Midbrain (tissue), 1 donor: ENCODE measurements around the gene NSMCE1.
"Not testable (repeated sequence)": the region's sequence is repeated elsewhere in the genome, so short reads cannot be mapped to it uniquely, and the experiment has no call there.

Experiments used
- DNase-seq: peaks from one replicate; lab custom pipeline; 2025; lab: John Stamatoyannopoulos, UW

NSMCE1 gene

DNA sequence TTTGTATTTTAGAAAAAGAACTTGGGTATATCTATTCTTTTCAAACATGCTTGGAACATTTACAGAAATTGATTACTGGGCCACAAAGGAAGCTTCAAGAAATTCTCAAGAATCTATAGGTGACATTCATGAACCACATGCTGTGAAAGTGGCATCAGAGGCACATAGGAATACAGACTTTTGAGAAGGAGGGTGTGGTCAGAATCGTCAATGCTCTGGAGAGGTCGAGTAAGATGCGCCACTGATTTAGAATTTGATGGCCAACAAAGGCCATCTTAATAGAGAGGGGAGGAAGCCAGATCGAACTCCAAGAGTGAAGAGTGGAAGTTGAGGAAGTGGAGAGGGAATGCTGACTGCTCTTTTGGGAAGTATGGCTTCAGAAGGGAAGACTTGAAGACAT is 3.5 kb upstream of the NSMCE1 start:
- DNase-seq, result no peak

DNA sequence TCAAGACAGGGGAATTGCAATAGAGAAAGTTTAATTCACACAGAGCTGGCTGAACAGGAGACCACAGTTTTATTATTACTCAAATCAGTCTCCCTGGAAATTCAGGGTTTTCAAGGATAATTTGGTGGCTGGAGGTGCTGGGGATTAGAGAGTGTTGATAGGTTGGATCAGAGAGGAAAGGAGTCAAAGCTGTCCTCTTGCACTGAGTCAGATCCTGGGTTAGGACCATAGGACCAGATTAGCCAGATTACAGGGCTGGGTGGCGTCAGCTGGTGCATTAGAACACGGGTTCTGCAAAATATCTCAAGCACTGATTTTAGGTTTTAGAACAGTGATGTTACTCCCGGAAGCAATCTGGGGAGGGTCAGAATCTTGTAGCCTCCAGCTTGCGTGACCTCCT is 1.8 kb upstream of the NSMCE1 start:
- no peak for DNase-seq

- DNase-seq, result no peak
Observed at GRCh38 chr16:27269300-27270150, 953 bp upstream of the NSMCE1 start.

GRCh38 chr16:27267037-27267677 is 1.4 kb downstream of the NSMCE1 start:
- no peak for DNase-seq

DNA sequence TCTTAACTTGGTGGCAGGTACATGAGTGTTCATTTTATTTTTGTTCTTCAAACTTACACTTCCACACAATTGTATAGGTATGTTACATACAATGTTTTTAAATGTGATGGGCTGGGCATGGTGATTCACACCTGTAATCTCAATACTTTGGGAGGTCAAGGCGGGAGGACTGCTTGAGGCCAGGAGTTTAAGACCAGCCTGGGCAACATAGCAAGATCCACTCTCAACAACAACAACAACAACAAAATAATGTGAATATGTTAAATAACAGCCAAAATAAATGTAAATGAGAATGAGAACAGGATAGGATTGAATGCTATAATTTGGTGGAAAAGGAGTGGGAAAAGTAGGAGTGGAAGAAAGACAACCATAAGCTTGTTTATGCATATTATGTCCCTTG is 2.6 kb downstream of the NSMCE1 start:
- no peak for DNase-seq

DNA sequence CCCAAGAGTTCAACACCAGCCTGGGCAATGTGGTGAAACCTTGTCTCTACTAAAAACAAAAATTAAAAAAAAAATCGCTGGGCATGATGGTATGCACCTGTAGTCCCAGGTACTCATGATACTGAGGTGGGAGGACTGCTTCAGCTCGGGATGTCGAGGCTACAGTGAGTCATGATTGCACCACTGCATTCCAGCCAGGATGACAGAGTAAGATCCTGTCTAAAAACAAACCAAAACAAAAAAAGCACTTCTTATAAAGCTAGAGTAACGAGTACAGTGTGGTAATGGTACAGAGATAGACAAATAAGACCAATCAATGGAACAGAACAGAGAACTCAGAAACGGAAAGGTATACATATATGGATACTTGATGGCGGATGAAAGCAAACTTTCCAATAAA is 4.4 kb downstream of the NSMCE1 start:
- no peak for DNase-seq

DNA sequence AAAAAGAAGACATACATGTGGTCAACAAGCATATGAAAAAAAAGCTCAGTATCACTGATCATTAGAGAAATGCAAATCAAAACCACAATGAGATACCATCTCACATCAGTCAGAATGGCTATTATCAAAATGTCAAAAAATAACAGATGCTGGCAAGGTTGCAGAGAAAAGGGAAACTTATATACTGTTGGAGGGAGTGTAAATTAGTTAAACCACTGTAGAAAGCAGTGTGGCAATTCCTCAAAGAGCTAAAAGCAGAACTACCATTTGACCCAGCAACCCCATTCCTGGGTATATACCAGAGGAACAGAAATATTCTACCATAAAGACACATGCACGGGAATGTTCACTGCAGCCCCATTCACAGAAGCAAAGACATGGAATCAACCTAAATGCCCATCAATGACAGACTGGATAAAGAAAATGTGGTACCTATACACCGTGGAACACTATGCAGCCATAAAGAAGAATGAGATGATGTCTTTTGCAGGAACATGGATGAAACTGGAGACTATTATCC is 5.6 kb downstream of the NSMCE1 start:
- not testable (repeated sequence) for DNase-seq

DNA sequence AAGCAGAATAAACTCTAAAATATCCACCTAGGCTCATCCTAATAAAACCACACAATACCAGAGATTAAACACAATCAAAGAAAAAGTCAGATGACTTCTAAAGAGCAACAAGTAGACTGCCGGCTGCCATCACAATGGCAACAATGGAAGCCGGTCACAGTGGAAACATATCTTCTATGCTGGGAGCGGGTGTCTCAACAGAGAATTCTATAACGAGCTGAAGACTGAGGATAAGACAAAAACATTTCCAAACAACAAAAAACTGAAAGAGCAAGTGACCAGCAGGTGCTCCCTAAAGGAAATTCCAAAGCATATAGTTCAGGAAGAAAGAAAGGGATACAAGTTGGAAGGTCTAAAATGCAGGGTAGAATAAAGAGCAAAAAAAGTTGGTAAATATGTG is 8.9 kb downstream of the NSMCE1 start:
- DNase-seq, result no peak

GRCh38 chr16:27258241-27258734 is 10.3 kb downstream of the NSMCE1 start:
- no peak for DNase-seq

GRCh38 chr16:27257271-27257670 is 11.3 kb downstream of the NSMCE1 start:
- no peak for DNase-seq

- no peak for DNase-seq
Observed at GRCh38 chr16:27256861-27257260, 11.7 kb downstream of the NSMCE1 start.

DNA sequence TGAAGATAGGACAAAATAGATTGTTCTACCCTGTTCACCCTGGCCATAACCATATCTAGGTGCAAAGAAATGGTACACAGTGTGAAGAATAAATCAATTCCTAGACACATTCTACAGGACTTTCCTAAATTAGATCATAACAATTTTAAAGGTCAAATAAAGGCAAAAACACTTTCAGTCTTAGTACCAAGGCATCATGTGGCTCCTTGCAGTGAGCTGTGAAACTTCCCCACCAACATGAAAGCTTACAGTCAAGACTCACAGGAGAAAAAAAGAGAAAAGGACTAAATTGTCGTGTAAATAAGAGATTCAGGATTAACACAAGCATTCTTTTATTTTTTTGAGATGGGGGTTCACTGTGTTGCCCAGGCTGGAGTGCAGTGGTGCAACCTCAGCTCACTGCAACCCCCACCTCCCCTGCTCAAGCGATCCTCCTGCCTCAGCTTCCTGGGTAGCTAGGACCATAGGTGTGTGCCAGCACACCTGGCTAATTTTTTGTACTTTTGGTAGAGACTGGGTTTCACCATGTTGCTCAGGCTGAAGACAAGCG is 14.2 kb downstream of the NSMCE1 start:
- no peak for DNase-seq

DNA sequence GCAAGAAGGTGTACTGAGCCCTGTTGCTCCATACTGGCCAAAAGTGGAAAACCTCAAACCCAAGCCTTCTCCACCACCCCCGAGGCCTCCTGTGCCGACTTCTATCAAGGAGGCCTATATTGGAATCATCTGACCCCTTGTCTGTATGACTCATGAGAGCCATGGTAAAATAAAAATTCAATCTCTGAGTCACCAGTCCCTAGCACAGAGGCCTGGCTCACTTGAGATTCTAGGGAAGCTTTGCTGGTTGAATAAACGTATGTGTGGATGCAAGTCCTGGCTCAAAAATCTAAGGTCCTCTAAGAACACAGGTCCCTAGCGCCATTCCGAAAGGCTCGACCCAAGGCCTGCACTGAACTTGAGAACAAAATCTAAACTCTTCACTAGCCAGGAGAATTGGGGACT is 15.0 kb downstream of the NSMCE1 start:
- no peak for DNase-seq

DNA sequence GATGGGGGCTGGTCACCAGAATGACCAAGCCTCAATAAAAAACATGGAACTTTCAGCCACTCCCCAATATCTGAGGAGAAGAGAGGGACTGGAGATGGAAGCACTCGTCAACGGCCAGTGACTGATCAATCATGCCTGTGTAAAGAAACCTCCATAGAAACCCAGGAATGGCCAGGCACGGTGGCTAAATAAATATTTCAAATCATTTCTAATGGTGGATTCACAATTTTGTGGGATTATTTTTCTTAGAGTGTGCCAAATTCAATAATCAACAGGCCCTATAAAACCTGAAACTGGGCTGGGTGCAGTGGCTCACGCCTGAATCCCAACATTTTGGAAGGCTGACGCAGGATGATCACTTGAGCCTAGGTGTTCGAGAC is 16.4 kb downstream of the NSMCE1 start:
- DNase-seq, result no peak

DNA sequence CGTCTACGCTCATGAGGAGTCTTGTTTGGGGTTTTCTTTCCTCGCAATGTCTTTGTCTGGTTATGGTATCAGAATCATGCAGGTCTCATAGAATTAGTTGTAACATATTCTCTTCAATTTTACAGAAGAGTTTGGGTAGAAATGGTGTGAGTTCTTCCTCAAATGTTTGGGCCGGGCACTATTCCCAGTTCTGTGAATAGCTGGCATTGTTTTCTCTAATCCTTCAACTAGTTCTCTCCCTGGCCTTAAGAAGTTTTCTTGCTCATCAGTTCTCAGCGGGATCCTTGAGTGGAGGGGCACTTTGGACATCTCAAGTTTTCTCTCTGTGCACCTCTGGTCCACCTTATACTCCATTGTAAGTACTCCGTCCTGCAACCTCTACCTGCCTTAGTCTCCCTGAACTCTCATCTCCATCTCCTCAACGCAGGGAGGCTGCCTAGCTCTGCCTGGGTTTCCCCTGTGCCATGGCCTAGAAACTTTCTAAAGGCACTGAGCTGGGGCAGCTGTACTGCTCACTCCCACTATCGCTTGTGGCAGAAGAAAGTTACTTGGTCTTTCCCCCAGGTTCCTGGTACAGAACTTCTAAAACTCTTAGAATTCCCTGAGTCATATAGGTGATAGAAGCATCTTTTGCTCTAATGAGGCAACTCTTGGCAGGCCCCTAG is 16.9 kb downstream of the NSMCE1 start:
- DNase-seq, result no peak

DNA sequence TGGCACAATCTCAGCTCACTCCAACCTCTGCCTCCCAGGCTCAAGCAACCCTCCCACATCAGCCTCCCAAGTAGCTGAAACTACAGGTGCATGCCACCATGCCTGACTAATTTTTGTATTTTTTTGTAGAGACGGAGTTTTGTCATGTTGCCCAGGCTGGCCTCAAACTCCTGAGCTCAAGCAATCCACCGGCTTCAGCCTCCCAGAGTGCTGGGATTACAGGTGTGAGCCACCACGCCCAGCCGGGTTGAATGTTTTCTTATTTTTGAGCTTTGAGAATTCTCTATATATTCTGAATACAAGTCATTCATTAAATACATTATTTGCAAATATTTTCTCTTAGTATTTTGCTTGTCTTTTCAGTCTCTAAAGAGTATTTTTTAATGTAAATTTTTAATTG is 19.7 kb downstream of the NSMCE1 start:
- DNase-seq, result not testable (repeated sequence)

DNA sequence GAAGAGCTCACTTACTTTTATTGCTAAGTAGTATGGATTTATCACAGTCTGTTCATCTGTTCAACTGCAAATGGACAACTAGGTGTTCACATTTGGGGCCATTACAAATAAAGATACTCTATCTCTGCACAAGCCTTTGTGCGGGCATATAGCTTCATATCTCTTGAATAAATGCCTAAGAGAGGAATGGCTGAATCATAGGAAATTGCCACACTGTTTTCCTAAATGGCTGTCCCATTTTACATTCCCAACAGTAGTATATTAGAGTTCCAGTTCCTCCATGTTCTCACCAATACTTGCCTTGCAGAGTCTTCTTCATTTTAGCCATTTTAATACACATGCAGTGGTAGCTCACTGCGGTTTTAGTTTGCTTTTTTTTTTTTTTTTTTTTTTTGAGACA is 20.5 kb downstream of the NSMCE1 start:
- no peak for DNase-seq

DNA sequence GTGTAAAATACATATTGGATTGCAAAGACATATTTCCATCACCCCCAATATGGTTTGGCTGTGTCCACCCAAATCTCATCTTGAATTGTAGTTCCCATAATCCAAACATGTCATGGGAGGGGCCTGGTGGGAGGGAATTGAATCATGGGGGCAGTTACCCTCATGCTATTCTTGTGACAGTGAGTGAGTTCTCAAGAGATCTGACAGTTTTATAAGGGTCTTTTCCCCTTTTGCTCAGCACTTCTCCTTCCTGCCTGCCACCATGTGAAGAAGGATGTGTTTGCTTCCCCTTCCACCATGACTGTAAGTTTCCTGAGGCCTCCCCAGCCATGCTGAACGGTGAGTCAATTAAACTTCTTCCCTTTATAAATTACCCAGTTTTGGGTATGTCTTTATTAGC is 21.5 kb downstream of the NSMCE1 start:
- not testable (repeated sequence) for DNase-seq

DNA sequence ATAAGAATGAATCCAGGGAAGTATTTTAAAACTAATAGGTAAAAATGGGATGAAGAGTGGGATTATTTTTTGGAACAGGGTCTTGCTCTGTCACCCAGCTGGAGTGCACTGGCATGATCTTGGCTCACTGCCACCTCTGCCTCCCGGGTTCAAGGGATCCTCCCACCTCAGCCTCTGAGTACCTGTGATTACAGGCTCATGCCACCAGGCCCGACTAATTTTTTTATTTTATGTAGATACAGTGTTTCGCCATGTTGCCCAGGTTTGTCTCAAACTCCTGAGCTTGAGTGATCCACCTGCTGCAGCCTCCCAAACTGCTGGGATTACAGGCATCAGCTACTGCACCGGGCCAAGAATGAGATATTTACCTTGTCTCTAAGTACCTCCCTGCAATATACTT is 22.1 kb downstream of the NSMCE1 start:
- no peak for DNase-seq

DNA sequence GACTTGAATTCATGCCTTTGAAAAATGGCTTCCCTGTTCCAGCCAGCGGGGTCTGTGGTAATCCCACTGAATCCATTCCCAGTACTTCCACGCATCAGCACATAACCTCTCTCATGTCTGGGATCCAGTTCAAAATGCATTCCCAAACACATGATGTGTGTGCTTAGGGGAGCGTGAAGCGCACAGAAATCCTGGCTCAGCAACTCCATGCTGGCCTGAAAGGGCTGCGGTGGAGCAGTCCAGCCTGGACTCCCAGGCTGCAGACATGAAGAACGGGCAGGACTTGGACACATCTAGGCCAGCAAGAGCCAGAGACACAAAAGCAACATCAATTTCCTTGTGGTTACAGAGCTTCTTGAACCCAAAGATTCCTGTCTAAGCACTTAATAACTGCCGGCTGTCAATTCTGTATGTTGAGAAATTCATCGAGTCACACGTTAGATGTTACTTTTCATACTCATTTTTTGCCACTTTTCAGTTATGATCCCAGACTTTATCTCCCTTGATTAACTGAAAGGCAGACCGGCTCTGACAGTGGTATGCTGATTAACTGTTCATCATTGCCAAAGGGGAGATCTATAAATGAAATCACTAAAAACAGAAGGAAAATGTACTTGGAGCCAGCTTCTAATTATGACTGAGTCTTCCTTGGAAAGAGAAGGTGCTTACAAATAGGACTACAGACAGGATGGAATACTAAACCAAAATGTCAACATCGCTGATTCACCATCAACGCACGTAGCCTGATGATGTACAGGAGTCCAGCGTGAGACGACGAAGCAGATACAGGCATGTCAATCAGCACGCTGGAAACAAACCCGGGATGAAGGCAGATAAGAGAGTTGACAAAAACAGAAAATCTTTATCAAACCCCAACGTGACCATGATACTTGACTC is 23.0 kb downstream of the NSMCE1 start:
- no peak for DNase-seq

GRCh38 chr16:27244363-27244755 is 24.2 kb downstream of the NSMCE1 start:
- DNase-seq, result no peak
